8988T (cell line): Measurements from ENCODE around the gene GPR171.

ENCODE experiments used
- DNase-seq: peaks from one replicate; pipeline ENCODE4 v3.0.0; 2011

Gene GPR171

DNA sequence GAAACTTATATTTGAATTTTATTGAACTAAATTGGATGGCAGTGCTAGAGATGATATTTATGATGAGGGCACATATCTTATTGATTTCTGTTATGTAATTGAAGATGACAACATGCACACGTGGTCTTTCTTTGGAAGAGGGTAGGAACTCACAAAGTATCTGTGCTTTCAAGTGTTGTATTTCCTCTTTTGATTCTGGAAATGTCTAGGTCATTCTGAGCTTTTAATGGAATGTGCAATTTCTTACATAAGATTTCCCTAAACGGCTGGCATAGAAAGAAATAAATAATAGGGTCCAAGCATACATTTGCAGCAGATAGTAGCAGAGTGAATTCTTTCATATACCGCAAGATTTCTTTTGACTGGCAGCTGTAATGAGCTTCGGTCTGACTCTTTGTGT is 10.1 kb upstream of the GPR171 start:
- DNase-seq = no peak

DNA sequence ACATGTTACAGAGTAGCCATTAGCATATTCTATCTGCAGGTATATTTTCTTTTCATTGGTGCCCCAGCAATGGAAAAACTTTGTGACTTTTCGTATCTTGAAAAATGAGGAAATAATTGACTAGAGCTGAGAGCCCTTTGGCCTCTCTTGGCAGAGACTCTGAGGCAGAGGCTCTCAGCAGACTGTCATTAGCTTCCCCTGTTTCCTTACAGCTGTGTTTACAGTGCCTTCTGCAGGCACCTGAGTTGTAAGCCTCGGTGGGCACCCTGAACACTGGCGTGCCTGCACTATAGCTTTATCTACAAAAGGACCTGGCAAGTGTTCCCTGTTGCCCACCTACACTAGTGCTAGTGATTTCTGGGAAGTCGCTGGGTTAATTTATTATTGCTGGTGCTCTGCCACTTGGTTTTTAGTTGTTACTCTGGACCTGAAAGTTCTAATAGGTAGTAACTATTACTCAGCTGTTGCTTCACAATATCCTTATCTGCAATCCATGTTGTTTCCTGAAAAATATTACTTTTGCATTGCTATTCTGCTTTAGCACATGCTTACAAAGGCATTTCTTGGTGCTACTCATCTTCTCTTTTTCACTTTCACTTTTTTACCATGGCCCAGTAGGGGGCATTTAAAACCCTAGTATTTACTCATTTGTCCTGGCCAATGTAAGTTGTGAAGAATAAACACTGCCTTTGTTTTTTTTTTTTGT is 7.8 kb upstream of the GPR171 start:
- no peak for DNase-seq

DNA sequence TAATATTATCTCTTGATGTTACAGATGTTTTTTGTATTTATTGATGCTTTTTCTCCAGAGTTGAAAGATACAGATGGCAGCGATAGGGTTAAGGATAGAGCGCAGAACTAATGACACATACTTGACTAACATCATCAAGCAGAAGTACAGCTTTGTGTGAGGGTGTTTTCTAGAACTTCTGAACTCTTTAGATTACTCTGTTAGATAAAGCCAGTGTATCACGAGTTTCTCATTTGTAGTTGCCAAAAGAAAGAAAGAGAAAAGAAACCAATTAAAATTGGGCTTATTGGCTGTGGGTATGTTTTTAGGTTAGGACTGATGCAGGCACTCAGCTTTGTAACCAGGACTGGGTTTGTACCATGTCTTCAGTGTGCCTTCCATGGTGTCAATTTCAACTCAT is 6.6 kb upstream of the GPR171 start:
- no peak for DNase-seq

DNA sequence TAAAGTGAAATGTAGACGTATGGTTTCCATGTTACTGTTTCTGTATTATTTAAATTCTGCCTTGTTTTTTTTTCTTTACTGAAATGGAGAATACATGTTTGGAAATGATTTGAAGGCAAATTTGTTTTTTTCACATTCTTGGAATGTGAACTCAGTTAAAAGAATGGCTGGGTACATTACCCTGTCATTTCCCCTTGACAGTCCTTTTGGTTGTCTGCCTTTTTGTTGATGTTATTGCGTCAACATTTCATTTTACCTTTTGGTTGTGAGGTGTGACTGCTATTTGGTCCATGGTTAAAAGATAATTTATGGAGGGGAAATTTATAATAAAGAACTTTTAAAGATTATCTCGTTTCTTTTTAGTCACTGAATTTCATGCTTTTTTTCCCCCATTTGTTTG is 3.2 kb upstream of the GPR171 start:
- no peak for DNase-seq

DNA sequence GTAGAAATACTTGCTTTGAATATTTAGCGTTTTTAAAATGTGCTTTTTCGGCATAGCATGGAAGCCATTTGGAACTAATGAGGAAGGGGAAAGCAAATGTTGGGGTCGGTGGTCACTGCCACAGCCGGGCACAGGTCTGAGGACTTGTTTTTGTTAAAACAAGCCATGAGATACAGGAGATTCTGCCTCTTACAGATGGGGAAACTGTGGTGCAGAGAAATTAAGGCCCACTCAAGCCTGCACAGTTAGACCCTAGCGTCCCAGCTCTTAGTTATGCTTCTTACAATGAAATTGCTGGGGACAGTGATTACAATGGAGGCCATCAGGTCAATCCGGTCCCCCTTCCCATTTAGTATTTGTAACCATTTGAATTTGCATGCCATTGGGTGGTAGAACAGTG is 2.5 kb upstream of the GPR171 start:
- no peak for DNase-seq

DNA sequence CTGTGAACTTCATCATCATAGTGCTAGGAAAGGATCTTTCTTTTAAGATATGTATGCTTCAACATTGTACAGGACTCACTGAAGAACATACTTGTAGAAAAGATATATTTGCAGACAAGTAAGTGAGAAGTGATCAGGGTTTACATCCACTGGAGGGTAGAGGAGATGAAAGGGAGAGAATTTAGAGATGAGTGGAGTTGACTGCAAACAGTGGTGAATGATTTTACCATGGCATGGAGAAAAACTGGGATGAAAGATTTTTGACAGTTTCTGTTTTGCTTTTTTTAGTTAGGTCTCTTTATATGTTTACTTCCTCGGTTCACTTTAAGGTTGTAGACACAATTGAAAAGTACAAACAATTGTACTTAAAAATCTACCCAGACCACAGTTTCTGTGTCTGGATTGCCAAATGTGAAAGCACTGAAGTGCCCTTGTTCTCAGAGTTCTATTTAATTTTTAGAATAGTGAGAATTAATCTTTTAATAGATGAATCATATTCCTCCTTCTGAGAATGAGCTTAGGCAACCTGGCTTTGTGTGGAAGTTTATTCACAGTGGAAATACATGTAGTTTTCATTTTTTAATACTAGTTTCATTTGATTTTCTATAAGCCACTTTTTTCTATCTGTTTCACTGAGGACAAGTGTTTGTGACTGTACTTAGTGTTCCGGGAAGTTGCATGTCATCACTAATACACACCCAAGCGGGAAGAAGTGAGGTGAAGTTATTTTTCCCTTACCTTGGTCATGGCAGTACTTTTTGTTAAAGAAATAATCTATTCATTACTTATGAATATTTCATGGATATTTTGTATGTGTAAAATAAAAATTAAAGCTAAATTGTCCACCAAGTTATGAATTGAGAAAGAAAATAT is 1.8 kb upstream of the GPR171 start:
- no peak for DNase-seq

DNA sequence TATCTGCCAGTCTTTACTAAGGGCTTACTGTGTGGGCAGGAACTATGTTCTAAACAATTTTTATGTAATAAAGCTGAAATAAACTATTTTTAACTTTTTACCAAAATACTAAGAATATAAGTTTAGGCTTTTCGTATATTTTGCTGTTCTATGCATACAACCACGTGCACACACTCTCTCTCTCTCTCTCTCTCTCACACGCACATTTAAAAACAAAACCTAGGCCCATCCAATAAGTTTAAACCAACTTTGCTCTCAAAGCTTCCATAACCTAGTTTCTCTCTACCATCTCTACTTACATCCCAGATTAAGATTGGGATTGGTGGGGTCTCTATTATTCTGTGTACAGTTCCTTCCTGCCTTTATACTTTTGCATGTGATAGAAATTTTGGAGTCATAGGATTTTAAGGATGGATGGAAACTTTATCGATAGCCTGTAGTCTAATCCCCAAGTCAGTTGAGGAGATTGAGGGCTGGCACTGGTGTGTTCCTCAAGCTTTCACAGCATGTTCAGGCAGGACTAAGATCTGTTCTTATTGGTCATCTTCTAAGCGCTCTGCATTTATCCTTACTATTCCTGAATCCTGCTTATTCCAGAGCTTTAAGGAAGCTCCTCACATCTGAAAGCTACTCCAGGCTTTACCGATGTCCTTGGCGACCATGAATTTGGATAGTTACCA is 1.8 kb downstream of the GPR171 start:
- DNase-seq = no peak

DNA sequence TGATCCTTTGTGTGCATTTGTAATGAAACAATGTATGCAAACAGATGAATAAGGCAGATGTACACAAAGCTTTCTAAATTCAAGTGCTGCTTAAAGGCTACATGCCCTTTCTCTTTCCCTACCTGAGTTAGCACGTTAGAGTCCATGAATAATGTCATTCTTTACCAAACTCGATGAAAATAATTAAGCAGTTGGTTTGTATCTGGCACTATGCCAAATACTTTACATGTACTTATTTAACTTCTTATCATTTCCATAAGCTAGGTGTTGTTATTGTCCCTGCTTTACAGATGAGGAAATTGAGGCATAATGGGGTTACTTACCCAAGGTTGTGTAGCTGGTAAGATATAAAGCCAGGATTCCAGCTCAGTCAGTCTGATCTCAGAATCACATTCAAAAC is 2.4 kb downstream of the GPR171 start:
- DNase-seq = no peak

DNA sequence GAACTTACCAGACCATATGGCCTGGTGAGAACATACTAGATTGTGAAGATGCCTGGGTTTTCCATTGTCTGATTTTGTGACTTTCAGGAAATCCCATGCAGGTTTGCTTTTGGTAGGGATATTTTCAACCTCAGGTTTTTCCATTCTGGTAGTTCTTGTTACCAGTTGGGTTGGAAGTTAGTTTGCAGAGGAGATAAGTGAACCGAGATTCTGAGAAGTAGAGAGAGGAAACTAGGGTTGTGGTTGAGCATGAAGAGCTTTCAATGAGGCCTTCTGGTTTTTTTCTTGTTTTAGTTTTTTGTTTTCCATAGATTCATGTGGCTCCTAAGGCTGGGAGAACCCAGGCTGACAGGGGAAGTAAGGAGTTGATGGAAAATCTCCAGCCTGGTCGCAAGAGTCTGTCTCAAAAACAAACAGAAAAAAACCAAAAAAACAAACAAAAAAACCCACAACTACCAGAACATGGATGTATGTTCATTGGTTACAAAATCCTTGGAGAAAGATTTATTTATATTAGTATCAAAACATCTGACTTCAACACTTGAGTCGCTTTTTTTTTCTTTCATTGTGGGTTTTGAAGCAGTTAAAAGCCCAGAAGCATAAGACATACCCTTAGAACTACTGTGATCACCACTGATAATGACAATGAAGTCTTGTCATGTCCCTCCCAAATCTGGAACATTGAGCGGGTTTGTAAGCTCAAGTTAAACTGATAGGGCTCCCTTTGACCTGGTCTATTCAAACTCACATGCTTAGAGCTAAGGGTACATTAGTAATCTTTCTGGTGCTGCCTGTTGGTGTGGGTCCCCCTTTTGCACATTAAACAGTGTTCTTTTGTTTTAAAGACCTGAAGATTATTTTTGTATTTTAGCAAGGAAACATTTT is 3.2 kb downstream of the GPR171 start:
- DNase-seq = no peak

DNA sequence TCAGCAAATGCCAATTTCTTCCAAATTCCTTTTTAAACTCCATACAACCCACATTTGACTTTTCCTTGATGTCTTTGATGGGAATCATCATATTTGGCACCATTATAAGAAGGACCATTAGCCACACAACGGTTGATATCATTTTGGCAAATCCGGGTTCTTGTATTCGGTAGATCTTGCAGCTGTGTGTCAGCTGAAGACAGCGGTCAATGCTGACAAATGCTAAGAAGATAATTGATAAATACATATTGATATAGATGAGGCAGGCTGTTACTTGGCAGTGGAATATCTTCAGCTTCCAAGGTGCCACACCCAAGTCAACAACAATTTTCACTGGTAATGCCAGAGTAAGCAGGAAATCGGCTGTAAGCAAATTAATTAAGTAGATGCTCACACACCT is 4.2 kb downstream of the GPR171 start:
- DNase-seq = no peak

DNA sequence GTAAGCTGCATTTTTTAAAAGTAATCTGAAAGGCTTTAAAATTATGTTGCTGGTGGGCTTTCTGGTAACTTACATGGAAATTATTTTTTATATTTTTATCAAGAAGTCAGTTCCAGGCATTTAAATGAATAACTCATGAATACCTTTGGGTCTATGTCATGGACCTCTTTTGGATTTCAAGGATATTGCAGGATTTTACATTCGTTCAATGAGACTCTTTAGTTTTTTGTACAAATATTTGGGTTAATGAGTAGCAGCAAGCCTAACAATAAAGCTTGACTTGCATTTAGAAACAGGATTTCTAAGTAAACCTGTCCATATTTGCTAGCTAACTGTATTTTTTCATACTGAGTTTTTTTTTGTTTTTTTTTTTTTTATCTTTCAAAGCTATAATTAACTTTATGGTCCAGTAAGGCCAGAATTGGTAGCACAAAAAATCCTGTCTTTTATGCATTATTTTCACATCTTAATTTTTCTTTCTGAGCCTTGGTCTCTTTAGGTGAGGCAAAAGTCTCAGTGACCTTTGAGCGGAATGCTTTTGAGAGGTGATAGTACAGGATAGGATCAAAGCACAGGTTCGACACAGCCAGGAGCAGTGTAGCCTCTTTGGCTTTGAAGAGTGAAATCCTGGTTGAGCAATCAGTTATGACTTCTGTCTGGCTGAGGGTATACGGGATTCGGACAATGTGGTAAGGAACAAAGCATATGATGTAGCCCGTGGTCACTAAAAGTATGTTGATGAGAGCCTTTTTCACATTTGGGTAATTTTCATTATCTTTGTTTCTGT is 4.8 kb downstream of the GPR171 start:
- no peak for DNase-seq

DNA sequence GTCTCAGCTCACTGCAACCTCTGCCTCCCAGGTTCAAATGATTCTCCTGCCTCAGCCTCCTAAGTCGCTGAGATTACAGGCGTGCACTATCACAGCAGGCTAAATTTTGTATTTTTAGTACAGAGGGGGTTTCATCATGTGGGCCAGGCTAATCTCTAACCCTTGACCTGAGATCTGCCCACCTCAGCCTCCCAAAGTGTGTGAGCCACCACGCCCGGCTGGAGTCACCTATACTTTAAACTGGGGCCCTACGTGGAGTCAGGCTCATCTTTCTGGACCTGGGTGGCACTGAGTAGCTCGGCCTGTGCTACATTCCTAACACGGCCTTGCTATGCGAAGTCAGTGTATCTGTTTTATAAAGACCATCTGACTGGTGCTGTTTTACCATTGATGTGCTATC is 5.8 kb downstream of the GPR171 start:
- no peak for DNase-seq

DNA sequence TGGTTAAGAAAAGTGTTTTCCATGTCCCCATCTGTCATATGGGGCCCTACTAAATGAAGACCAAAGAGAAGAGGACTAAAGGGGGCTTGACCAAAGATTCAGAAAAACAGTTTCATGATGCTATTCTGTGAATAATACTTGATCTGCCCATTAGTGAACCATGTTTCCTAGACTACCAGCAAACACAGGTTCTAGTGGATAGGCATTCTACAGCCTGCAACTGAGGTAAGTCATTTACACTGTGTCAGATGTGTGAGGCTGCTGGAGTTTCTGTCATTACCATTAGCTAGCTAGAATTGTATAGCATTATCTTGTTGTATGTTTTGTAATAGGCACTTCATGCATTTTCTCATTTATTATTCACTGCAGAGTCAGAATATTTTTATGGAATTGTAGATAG is 6.6 kb downstream of the GPR171 start:
- DNase-seq = no peak

DNA sequence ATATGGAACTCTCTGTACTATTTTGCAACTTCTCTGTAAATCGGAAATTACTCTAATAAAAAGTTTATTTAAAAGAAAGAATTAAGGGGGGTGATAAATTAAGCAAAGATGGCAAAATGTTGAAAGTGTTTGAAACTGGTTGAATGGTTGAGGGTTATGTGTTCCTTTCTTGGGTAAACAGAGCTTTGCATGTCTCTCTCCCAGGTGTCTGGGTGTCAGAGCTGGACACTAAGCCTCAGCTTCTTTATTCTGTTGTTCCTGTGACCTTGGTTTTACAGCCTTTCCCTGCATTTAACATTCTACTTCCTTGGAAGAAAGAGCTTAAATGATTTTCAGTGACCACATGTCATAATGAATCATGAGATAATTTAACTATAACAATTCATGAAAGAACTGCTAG is 7.2 kb downstream of the GPR171 start:
- DNase-seq = no peak

DNA sequence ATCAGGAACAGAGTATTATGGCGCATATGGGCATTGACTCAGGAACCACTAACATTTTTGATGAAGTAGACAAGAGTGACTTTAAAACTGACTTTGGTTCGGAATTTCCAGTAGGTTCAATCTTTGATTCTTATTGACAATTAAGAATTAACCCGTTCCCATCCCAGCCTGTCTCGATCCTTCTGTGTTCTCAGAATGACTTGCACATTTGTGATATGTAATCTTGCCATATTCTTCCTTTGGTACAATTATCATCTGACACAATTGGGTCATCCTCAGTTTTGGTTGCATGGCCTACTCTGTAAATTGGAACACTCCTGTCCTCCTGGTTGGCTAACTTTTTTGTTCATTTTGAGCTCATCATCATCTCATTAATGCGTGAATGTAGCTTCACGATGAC is 10.5 kb downstream of the GPR171 start:
- DNase-seq = no peak

DNA sequence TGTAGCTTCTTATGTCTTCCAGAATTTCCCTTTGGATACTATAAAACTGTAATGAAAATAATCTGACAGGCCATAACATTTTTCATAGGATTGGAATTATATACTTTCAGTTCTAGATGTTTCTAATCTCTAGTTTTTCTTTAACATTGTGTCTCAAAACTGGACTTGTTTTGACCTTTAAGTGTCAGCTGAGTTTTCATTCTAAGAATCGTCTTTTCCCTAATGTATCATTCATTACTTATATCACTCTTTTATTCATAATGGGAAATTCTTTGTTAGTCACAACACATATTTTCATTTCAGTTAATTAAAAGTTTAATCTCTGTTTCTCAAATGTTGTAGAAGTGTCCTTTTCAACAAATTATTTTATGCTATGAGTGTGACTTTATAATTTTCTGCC is 11.9 kb downstream of the GPR171 start:
- DNase-seq = no peak

DNA sequence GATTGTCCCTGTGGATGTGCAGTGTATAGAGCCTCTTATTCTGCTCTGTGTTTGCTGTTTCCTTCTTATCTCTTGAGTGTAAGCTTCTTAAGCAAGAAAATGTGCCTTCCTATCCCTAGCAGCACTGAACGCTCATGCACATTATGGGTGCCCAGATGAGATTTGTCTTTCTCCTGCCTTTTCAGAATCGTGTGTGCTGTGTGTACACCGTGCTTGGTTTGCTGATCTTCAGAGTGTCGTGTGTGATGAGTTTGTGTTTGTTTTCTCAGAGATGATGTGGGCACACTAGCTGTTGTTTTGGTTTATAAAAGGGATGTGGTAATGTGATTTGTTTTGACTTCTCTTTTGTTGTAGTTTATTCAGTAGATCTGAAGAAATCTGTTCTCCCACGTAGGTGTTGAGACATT is 19.7 kb downstream of the GPR171 start:
- DNase-seq = no peak

DNA sequence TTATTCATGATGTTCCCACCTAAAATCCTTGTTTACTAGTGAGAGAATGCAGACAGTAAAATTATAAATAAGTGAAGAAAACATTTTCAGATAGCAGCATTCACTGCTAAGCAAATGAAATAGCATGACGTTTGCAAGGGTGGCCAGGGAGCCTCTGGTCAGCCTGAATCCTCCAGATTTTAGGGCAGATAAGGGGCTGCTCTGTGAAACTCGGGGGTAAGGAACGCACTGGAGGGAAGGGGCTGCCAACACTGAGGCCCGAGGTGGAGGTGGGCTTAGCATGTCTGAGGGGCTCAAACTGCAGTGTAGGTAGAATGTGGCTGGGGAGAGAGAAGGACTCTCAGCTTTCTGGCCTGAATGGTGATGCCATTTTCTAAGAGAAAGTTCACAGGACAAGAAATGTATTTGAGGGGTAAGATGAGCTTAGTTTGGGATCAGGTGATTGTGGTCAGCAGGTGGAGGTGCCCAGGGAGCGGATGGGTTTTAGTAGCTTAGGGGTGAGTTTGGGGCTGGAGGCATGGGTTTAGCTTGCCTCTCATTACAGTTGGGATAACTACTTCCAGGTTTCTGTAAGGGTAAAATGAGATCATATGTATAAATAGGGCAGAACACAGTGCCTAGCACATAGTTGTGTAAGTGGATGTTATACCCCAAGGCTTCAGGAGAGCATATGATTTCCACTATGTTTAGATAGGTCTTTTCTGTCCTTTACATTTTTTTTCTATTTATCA is 20.5 kb downstream of the GPR171 start:
- no peak for DNase-seq

DNA sequence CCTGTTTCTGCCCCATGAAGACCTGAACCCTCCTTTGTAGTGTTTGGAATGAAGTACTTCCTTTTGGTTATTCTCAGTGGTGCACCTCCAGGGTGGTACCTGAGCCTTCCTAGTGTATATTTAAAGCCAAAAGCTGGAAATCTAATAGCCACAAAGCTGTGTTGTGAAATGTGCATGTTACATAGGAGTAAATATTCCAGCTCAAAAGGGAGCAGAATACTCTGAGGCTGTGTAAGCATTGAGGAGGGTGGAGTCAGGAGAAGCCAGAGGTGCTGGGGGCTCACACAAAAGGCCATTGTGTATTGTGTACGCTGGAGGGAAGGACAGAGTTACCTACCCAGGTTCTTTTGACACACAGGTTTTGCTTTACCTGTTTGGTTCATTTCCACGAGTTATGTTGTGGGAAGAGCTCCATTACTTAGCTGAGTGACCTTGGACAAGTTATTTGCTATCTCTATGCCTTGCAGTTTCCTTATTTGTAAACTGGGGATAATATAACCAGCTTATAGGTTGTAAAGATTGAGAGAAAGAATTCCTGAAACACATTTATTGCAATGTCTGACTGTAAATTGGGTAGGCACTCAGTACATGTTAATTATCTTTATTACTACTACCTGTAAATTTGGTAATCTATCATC is 24.7 kb downstream of the GPR171 start:
- DNase-seq = no peak

DNA sequence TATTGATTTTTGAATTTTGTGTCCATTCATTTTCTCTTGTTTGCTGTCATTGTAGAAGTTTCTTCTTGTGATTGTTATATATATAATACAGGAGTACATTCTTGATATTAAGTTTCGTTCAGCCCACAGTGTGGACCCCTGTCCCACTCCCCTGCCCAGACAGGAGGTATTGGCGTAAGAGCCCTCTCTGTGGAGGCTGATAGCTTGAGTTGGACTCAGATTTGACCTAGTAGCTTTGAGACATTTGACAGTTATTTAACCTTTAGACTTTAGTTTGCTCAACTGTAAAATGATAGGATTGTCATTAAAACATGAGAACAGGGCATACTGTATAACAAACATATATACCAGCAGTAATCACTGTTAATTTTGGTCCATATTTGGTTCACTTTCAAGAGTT is 27.1 kb downstream of the GPR171 start:
- no peak for DNase-seq

DNA sequence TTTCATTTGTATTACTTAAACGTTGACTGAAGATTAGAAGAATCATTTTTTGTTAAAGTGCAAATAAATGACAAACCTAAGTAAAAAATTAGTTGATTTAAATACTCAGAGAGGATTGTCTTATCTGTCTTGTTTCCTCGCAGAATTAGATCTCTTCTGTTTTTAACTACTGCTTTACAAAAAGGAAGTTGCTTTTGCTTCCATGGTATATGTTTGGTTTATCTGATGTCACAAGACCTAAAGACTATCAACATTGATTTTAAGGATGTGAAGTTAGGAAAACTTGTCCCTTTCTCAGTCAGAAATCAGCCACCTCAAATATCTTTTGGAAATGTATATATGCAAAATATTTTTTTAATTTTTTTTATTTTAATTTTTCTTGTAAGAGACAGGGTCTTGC is 28.7 kb downstream of the GPR171 start:
- DNase-seq = no peak
